Measurements from ENCODE around the gene PTCD2.

Gene PTCD2

DNA sequence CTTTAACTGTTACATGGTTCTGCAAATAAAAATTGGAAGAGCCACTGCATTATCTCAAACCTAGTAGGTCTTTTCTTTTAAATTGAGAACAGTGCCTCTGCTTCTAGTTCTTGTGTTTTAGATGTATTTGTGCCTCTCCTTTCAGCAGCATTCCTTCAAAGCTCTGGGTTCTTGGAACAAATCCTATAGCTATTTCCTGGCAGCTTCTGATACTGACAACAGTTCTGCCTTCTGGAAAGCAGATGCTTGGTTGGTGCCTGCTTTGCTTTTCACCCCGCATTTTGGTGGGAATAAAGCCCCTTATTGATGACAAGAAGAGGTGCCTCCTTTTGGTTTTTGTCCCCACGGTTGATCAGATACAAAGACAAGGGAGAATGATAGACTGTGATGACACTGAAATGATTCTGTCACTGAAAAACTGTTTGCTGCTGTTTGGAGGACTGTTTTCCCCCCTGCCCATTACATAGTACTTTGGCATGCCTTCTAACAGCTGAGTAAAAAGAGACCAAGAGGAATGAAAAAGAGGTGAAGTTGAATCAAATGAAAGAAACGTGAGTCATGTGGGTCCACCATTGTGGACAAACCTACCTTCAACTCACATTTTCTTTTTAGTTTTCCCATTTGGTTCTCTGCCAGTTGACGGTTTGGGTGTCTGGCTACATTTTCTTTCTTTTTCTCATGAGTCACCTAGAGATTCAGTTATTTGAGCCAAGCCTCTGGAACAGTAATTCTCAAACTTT, 5.6 kb downstream of the PTCD2 start:
- TF ChIP-seq POLR2AphosphoS5 (IDR thresholded peaks at IDR 0.05; ENCODE audit: low read depth, low read length) (no peak), FOXP2 (optimal IDR thresholded peaks at IDR 0.05; ENCODE audit: borderline replicate concordance, extremely low read depth, extremely low read length, insufficient read depth) (no peak), SIN3A (IDR thresholded peaks at IDR 0.05; ENCODE audit: borderline replicate concordance, insufficient read depth, low read length) (no peak), TAF1 (IDR thresholded peaks at IDR 0.05; ENCODE audit: borderline replicate concordance, insufficient read depth, low read length) (no peak)
- TF ChIP-seq, protein P1, sequence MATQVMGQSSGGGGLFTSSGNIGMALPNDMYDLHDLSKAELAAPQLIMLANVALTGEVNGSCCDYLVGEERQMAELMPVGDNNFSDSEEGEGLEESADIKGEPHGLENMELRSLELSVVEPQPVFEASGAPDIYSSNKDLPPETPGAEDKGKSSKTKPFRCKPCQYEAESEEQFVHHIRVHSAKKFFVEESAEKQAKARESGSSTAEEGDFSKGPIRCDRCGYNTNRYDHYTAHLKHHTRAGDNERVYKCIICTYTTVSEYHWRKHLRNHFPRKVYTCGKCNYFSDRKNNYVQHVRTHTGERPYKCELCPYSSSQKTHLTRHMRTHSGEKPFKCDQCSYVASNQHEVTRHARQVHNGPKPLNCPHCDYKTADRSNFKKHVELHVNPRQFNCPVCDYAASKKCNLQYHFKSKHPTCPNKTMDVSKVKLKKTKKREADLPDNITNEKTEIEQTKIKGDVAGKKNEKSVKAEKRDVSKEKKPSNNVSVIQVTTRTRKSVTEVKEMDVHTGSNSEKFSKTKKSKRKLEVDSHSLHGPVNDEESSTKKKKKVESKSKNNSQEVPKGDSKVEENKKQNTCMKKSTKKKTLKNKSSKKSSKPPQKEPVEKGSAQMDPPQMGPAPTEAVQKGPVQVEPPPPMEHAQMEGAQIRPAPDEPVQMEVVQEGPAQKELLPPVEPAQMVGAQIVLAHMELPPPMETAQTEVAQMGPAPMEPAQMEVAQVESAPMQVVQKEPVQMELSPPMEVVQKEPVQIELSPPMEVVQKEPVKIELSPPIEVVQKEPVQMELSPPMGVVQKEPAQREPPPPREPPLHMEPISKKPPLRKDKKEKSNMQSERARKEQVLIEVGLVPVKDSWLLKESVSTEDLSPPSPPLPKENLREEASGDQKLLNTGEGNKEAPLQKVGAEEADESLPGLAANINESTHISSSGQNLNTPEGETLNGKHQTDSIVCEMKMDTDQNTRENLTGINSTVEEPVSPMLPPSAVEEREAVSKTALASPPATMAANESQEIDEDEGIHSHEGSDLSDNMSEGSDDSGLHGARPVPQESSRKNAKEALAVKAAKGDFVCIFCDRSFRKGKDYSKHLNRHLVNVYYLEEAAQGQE (IDR thresholded peaks at IDR 0.05; ENCODE audit: insufficient read depth in 1 of 2, low read depth in 2 of 2, low read length in 2 of 2): no peak

DNA sequence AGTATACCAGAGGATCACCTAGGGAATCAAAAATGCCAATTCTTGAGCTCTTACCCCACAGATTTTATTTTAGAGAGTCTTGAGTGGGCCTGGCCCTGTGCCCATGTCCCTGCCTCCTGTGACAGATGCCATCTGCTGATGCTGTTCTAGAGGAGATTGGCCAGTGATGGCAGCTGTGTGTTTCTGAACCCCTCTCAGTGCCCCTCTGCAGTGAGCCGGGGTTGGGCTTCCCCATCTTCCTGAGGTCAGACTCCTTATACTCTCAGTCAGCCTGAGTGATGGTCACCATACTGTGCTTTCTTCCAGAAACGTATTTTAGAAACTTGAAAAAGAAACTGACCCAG, 6.1 kb downstream of the PTCD2 start:
- TF ChIP-seq SIN3A (IDR thresholded peaks at IDR 0.05; ENCODE audit: borderline replicate concordance, insufficient read depth, low read length) (no peak), FOXP2 (optimal IDR thresholded peaks at IDR 0.05; ENCODE audit: borderline replicate concordance, extremely low read depth, extremely low read length, insufficient read depth) (no peak), TAF1 (IDR thresholded peaks at IDR 0.05; ENCODE audit: borderline replicate concordance, insufficient read depth, low read length) (no peak), POLR2AphosphoS5 (IDR thresholded peaks at IDR 0.05; ENCODE audit: low read depth, low read length) (no peak)
- TF ChIP-seq, protein P1 (IDR thresholded peaks at IDR 0.05; ENCODE audit: insufficient read depth in 1 of 2, low read depth in 2 of 2, low read length in 2 of 2): no peak

DNA sequence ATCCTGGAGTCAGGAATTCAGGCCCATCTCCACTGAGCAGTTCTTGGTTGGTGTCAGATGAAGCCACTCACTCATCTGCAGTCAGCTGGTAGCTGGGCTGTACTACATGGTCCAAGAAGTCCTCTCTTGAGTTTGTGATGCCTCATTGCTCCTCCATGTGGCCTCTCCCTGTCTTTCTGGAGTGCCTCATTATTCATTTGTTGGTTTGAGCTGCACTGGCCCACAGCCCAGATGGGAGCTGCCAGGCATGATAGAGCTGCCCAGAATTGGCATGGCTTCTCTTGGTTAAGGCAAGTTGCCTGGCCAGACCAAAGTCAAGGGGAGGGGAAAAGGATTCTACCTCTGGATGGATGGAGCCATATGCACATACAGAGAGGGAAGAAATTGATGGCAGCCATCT, 8.0 kb downstream of the PTCD2 start:
- TF ChIP-seq SIN3A (IDR thresholded peaks at IDR 0.05; ENCODE audit: borderline replicate concordance, insufficient read depth, low read length): no peak
- TF ChIP-seq TAF1 (IDR thresholded peaks at IDR 0.05; ENCODE audit: borderline replicate concordance, insufficient read depth, low read length): no peak
- TF ChIP-seq FOXP2 (optimal IDR thresholded peaks at IDR 0.05; ENCODE audit: borderline replicate concordance, extremely low read depth, extremely low read length, insufficient read depth): no peak
- no peak for TF ChIP-seq POLR2AphosphoS5 (IDR thresholded peaks at IDR 0.05; ENCODE audit: low read depth, low read length)
- TF ChIP-seq, protein P1 (IDR thresholded peaks at IDR 0.05; ENCODE audit: insufficient read depth in 1 of 2, low read depth in 2 of 2, low read length in 2 of 2): no peak

DNA sequence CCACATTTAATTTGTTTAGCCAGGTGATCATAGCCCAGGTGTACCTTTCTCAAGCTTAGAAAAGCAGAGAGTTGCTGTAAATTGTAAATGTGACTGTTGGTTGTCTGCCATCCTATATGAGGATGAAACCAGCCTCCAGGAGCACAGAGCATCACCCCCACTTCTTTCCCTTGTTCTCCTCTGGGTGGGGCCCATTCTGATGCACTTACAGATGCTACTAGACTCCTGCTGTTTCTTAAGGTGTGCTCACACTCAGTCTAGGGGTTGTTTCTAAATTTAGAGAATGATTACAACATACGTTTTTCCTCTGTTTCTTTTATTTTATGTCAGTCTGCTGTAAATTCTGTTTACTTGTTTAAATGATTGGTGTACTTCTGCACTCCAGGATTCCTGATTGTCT, 10.5 kb downstream of the PTCD2 start:
- no peak for TF ChIP-seq TAF1 (IDR thresholded peaks at IDR 0.05; ENCODE audit: borderline replicate concordance, insufficient read depth, low read length)
- no peak for TF ChIP-seq SIN3A (IDR thresholded peaks at IDR 0.05; ENCODE audit: borderline replicate concordance, insufficient read depth, low read length)
- no peak for TF ChIP-seq POLR2AphosphoS5 (IDR thresholded peaks at IDR 0.05; ENCODE audit: low read depth, low read length)
- no peak for TF ChIP-seq FOXP2 (optimal IDR thresholded peaks at IDR 0.05; ENCODE audit: borderline replicate concordance, extremely low read depth, extremely low read length, insufficient read depth)
- TF ChIP-seq, protein P1 (IDR thresholded peaks at IDR 0.05; ENCODE audit: insufficient read depth in 1 of 2, low read depth in 2 of 2, low read length in 2 of 2): no peak
